ENCODE data around the gene TMEM134. TPM values are rescaled to one million over a fixed set of nuclear protein-coding genes. Genes with fewer than 3 reads are reported as not detected.
A peak's percentile ranks its signal among the peaks of the same experiment; 100 is the strongest.
"Not testable (repeated sequence)": the region's sequence is repeated elsewhere in the genome, so short reads cannot be mapped to it uniquely, and the experiment has no call there.

TMEM134 gene
- total RNA-seq, 1 donor from 2014 or later: 62.2 TPM

- DNase-seq (ENCODE audit: low read depth): no peak
Measured at GRCh38 chr11:67486481-67487195, 17.6 kb upstream of the TMEM134 start.

- DNase-seq (ENCODE audit: low read depth): not testable (repeated sequence)
Measured at GRCh38 chr11:67485873-67486361, 16.9 kb upstream of the TMEM134 start.

- no peak for DNase-seq (ENCODE audit: low read depth)
Measured at GRCh38 chr11:67484847-67485311, 15.8 kb upstream of the TMEM134 start.

GRCh38 chr11:67483831-67484665 lies 15.0 kb upstream of the TMEM134 start:
- DNase-seq (ENCODE audit: low read depth): no peak

- peak; percentile 99 for DNase-seq (ENCODE audit: low read depth)
Measured at GRCh38 chr11:67482827-67483798, 14.1 kb upstream of the TMEM134 start, which contains the start of gene AIP. Gene AIP, plus strand, starts transcription at chr11:67483026. Its CDS starts 133 bp downstream, at chr11:67483159.

GRCh38 chr11:67482275-67482826 lies 13.3 kb upstream of the TMEM134 start:
- DNase-seq (ENCODE audit: low read depth): no peak

GRCh38 chr11:67477344-67478050 lies 8.4 kb upstream of the TMEM134 start:
- DNase-seq (ENCODE audit: low read depth): not testable (repeated sequence)

- not testable (repeated sequence) for DNase-seq (ENCODE audit: low read depth)
Measured at GRCh38 chr11:67476692-67477091, 7.6 kb upstream of the TMEM134 start.

- no peak for DNase-seq (ENCODE audit: low read depth)
Measured at GRCh38 chr11:67472882-67473281, 3.8 kb upstream of the TMEM134 start.

- no peak for DNase-seq (ENCODE audit: low read depth)
Measured at GRCh38 chr11:67470337-67471002, 1.4 kb upstream of the TMEM134 start.

- no peak for DNase-seq (ENCODE audit: low read depth)
Measured at GRCh38 chr11:67469508-67469811, 409 bp upstream of the TMEM134 start.

GRCh38 chr11:67468456-67468758 lies 644 bp downstream of the TMEM134 start:
- DNase-seq (ENCODE audit: low read depth): no peak

- DNase-seq (ENCODE audit: low read depth): peak; percentile 38
Measured at GRCh38 chr11:67468056-67468455, 995 bp downstream of the TMEM134 start.

- DNase-seq (ENCODE audit: low read depth): no peak
Measured at GRCh38 chr11:67466962-67467771, 1.9 kb downstream of the TMEM134 start.

GRCh38 chr11:67466367-67466766 lies 2.7 kb downstream of the TMEM134 start:
- no peak for DNase-seq (ENCODE audit: low read depth)

GRCh38 chr11:67465530-67465929 lies 3.5 kb downstream of the TMEM134 start:
- not testable (repeated sequence) for DNase-seq (ENCODE audit: low read depth)

- no peak for DNase-seq (ENCODE audit: low read depth)
Measured at GRCh38 chr11:67465189-67465510, 3.9 kb downstream of the TMEM134 start.

GRCh38 chr11:67464411-67465188 lies 4.5 kb downstream of the TMEM134 start:
- peak; percentile 77 for DNase-seq (ENCODE audit: low read depth)
